Measurements from ENCODE around the gene DCST1.
A peak's percentile ranks its signal among the peaks of the same experiment; 100 is the strongest.
"Not testable (repeated sequence)": the region's sequence is repeated elsewhere in the genome, so short reads cannot be mapped to it uniquely, and the experiment has no call there.

DCST1 gene, protein sequence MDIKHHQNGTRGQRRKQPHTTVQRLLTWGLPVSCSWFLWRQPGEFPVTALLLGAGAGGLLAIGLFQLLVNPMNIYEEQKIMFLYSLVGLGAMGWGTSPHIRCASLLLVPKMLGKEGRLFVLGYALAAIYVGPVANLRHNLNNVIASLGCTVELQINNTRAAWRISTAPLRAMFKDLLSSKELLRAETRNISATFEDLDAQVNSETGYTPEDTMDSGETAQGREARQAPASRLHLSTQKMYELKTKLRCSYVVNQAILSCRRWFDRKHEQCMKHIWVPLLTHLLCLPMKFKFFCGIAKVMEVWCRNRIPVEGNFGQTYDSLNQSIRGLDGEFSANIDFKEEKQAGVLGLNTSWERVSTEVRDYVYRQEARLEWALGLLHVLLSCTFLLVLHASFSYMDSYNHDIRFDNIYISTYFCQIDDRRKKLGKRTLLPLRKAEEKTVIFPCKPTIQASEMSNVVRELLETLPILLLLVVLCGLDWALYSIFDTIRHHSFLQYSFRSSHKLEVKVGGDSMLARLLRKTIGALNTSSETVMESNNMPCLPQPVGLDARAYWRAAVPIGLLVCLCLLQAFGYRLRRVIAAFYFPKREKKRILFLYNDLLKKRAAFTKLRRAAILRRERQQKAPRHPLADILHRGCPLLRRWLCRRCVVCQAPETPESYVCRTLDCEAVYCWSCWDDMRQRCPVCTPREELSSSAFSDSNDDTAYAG

DNA sequence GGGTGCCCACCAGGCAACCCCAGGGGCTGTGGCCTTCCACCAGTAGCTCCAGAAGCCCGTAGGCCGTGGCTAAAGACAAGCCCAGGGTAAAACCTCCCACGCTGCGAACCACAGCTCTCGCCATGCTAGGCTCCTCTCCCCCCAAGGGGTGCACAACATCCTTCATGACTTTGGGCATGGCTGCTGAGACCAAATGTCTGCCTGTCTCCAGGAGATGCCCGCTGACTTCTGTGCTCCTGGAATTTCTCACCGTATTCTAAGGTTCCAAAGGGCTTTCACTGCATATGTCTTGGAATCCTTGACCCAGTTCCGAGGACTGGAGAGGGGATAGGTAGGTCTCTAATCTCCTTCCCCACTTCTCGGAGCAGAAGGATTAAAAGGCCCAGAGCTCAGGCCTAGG, at the start of gene DCST1, which contains the start of gene DCST2:
Gene DCST1 (plus strand): TSS at position 301 of the 400 bp plus-strand sequence. CDS start 213 bp downstream, outside the sequence.
Gene DCST2 (minus strand): TSS at position 258 of the 400 bp plus-strand sequence. CDS start 80 bp downstream, at position 178.
- no peak for DNase-seq

DNA sequence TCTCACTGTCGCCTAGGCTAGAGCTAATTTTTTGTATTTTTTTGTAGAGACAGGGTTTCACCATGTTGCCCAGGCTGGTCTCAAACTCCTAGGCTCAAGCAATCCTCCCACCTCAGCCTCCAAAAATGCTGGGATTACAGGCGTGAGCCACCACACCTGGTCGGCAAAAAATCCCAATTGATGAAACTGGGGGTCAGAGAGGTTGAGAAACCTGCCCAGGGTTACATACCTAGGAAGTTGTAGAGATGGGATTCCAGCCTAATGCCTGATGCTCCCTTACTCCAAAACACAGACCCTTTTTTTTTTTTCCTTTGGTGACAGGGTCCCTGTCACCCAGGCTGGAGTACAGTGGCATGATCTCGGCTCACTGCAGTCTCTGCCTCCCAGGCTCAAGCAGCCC, 46.9 kb upstream of the DCST1 start:
- DNase-seq, result not testable (repeated sequence)

DNA sequence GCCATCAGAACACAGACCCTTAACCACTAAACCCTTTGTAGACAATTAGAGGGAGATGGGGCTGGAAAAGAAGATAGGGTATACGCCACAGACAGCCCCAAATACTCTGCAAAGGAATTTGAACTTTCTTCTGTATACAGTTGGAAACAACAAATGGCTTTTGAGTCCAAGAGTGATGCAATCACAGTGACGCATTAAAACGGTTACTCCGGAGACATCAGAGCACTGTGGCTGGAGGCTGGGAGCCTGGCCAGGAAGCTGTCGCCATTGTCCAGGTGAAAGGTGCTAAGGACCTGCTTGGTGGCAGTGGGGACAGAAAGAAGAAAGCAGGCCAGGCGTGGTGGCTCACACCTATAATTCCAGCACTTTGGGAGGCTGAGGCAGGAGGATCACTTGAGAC, 46.3 kb upstream of the DCST1 start:
- no peak for DNase-seq

DNA sequence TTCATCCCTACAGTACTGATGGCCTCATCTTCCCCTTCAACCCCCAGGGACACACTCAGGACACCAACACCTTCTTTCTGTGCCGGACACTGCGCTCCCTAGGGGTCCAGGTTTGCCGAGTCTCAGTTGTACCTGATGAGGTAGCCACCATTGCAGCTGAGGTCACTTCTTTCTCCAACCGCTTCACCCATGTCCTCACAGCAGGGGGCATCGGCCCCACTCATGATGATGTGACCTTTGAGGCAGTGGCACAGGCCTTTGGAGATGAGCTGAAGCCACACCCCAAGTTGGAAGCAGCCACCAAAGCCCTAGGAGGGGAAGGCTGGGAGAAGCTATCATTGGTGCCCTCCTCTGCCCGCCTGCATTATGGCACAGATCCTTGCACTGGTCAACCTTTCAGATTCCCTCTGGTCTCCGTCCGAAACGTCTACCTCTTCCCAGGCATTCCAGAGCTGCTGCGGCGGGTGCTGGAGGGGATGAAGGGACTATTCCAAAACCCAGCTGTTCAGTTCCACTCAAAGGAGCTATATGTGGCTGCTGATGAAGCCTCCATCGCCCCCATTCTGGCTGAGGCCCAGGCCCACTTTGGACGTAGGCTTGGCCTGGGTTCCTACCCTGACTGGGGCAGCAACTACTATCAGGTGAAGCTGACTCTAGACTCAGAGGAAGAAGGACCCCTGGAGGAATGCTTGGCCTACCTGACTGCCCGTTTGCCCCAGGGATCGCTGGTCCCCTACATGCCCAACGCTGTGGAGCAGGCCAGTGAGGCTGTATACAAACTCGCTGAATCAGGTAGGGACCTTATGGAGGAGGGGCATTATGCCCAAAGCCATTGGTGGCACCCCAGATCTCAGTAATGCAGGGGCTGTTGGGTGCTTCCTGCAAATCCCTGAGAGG, 45.3 kb upstream of the DCST1 start:
- DNase-seq, result no peak

DNA sequence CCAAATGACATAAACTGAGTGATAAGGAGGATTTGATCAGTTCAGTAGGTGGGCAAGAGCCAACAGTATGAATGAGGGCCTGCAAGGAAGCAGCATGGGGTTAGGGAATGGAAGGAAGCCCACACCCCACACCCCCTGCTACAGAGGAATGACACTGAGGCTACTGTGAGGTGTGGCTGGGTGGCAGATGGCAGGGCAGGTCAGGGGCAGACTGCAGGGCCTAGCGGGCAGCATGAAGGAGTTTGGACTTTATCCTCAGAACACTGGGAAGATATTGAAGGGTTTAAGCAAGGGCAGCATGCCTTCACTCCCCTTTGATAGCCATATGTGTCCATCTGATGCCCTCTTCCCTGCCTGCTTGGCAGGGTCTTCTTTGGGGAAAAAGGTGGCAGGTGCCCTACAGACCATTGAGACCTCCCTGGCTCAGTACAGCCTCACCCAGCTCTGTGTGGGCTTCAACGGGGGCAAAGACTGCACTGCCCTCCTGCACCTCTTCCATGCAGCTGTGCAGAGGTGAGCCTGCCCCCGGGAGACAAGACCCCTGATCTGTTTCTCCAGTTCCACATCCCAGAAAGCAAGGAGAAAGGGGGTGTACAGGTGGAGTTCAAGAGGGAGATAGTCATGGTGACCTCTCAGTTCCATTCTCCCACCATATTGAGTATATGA, 44.3 kb upstream of the DCST1 start:
- no peak for DNase-seq

DNA sequence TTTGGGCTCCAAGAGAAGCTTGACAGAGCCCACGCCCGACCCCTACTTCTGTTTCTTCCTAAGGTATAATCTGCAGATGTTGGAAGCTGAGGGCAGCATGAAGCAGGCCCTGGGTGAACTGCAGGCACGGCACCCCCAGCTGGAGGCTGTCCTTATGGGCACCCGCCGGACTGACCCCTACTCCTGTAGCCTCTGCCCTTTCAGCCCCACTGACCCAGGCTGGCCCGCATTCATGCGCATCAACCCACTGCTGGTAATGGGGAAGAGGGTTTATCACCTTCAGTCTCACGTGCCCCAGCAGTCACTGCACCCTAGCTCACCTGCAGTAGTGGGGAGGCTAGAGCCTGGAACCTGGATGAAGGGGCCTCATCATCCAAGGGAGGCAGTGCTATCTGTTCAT, 43.3 kb upstream of the DCST1 start:
- no peak for DNase-seq

DNA sequence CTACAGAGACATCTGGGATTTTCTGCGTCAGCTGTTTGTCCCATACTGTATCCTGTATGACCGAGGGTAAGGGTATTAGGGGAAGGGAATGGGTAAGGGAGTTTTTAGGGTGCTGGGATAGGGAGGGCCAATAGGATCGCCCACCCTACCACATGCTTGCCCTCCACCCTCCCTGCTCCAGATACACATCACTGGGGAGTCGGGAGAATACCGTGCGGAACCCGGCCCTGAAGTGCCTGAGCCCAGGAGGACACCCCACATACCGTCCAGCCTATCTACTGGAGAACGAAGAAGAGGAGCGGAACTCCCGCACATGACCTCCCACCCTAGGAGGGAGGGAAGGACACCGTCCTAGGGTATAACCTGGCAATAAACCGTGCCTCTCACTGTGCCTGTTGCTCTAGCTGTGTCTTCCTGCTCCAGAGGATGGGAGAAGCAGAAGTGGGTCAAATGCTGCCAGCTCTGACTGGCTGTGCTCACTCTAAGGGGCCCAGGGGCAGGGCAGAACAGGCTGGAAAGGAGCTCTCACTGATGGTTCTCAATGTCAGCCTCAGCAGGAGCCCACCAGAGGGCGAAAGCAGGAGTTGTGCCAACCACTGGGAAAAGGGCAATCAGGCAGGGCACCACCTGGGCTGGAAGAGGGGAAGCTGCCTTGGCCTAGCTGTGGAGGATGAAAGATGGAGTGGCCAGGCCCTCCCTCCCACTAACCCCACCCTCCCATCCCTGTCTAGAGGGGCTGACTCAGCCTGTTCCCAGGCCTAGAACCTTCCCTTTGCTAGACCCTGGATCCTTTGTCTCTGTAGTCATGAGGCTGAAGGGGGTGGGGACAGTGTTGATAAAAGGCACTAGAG, 40.7 kb upstream of the DCST1 start:
- DNase-seq, result peak; percentile 61

DNA sequence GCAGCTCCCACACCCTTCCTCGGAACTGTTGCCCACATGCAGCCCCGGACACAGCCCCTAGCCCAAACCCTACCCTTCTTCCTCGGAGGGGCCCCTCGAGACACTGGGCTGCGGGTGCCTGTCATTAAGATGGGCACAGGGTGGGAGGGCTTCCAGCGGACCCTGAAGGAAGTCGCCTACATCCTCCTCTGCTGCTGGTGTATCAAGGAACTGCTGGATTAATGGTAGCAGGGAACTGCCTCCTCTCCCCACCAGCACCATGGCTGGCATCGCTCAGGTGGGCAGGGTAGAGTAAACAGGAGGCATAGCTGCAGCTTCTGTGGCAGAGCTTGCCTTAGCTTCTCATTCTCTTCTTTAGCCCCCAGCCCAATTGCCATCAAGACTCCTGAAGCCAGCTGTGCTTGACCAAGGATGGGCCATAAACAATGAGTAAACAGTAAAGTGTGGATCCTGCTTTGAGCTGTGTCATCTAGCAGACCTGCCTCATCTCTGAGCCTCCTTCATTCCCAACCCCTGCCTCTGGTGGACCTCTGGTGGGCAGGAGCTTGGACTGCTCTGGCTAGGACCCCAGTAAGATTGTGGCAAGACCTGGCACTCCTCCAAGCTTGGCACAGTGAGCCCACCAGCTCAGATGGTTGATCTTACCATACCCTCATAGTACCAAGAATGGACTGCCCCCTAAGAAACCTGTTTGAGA, 39.9 kb upstream of the DCST1 start, which contains the start of gene LENEP:
Gene LENEP (plus strand): TSS at position 15 of the 697 bp plus-strand sequence. CDS start 22 bp downstream, at position 37.
- no peak for DNase-seq

DNA sequence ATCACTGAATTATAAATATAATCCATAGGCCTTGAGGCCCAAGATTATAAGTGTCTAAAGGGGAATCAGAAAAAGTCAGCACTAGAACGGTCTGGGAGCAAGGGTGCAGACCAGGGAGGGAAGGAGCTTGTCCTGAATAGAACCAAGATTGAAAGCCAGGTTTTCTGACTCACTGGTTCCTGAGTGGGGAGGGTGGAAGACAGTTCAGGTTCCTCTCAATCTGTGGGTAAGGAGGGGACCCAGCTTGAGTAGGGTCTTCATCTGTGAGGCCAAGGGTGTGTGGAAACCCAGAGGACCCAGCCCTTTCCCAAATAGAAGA, 39.4 kb upstream of the DCST1 start:
- DNase-seq, result no peak

DNA sequence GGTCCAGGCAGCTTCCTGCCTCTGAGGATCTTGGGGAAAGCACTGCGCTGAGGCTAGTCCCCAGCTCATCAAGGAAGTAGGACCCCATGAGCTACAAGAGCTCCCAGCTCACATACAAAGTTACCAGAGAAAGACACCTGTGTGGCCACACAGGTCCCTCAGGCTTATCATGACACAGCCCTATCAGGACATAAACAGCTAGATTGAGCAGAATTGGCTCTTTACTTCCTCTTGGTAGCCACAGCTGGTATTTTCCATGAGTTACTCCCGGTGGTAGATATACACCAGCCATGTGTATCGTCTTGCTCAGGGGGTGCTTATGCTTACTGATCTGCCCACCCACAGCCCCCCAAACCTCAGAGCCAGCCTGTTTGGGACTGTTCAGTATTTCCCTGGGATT, 39.0 kb upstream of the DCST1 start:
- DNase-seq, result no peak

DNA sequence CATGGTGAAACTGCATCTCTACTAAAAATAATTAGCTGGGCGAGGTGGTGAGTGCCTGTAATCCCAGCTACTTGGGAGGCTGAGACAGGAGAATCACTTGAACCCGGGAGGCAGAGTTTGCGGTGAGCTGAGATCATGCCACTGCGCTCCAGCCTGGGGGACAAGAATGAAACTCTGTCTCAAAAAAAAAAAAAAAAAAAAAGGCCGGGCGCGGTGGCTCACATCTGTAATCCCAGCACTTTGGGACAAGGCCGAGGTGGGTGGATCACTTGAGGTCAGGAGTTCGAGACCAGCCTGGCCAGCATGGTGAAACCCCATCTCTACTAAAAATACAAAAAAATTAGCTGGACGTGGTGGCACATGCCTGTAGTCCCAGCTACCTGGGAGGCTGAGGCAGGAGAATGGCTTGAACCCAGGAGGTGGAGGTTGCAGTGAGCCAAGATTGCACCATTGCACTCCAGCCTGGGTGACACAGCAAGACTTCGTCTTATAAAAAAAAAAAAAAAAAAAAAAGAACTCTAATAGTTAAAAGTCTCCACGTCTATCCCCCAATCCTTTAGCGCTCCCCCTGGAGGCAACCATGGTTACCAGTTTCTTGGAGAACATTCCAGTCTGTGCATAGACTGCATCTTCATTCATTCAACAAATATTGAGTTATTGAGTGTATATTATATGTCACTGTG, 38.2 kb upstream of the DCST1 start:
- not testable (repeated sequence) for DNase-seq

DNA sequence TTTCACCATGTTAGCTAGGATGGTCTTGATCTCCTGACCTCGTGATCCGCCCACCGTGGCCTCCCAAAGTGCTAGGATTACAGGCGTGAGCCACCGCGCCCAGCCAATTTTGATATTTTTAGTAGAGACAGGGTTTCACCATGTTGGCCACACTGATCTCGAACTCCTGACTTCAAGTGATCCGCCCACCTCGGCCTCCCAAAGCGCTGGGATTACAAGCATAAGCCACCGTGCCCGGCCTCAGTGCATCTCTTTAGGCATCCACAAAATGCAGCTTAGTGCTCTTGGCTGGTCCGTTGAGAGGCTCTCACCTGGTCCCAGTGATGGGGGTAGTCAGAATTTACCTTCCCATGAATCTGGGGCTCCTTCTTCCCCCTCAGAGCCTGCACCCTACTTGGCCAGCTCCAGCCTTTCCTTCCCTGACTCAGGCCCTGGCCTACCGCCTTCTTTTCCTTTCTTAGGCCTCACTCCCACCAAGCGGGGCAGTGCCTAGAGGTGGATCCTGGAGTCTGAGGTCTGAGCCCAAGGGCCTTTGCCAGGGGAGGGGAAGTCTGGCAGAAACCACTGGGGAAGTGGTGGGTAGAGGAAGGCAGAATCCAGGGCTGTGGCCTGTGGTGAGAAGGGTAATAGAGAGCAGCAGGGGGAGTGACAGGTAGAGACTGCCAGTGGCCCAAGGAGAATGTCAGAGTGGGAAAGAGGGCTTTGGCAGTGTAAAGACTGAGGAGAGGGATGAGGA, 36.5 kb upstream of the DCST1 start:
- no peak for DNase-seq

DNA sequence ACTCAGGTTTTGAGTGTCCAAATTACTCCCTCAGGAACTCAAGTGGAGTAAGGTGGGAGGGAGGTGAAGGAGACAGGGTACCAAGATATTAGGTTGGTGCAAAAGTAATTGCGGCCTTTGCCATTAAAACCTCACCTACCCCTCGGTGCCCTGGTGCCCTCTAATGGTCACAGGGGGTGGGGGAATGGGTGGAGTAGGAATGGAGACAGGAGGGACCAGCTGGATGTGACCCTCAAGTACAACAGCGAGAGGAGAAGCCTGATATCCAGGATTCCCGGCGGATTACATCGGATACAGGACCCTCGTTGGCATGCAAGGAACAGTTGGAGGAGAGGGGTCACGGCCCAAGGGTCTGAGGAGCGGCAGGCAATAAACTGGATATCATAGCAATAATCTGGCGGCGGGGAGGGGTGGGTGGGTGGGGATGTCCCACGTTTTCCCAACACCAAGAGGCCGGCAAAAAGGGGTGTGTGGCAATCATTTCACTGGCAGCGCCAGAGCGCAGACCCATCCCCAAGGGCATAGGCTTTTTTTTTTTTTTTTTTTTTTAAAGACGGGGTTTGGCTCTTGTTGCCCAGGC, 35.3 kb upstream of the DCST1 start:
- no peak for DNase-seq

DNA sequence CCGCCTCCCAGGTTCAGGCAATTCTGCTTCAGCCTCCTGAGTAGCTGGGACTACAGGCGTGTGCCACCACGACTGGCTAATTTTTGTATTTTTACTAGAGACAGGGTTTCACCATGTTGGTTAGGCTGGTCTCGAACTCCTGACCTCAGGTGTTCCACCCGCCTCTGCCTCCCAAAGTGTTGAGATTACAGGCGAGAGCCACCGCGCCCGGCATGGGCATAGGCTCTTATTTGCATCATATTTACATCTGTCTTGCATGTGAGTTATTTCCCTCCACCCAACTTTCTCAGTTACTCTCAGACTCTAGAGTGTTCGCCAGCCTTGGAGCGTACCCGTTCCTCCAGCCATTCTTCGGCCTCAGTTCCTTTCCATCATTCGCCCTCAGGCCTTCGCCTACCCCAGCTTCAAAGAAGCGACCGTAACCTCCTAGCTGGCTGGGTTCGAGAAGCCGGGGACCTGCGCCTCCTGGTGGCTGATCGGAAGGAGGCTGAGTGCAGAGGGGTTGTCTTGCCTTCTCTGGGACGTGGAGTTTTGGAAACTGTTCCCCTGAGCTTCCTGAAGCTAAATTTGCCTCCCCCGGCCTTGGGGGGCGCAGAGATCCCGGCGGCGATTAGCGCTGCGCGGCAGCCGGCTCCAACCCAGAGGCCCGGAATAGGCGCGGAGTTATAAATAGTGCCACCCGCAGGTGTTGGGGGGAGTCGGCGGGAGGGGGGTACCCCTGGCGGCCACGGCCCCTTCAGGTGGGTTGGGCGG, 34.6 kb upstream of the DCST1 start:
- peak; percentile 87 for DNase-seq

DNA sequence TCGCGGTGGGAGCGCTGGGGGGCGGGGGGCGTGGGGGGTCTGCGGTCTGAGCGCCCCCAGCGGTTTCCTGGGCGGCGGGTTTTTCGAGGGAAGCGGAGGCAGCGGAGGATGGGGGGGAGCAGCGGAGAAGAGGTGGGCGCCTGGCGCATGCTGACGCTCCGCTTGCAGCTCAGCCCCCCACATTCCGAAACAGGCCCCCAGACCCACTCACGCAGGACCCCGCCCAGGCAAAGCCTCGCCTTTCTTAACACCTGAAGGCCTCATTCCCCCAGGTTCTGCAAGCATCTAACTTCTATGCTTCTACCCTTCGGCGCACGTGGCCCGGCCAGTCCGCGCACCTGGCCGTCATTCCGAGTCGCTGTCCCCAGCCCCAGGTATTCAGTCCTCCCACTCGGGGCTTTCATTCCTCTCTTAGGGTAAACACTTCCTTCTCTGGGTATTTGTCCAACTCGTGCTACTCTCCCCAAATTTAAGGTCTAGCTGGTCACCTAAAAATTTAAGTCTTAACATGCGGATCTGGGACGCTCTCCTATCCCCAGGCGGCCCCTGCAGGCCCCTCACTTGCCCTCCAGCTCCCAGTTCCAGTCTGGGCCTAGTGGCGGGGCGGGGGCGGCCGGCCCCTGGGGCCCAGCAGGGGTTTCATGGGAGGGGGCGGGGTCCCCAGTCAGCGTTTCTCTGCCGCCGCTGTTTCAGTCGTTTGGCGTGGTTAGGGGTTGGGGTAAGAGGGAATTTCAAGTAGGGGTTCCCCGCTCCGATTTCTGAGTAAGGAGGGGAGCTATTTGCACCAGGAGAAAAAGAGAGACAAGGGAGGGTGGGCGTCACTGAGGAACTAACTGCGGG, 33.8 kb upstream of the DCST1 start:
- peak; percentile 72 for DNase-seq

DNA sequence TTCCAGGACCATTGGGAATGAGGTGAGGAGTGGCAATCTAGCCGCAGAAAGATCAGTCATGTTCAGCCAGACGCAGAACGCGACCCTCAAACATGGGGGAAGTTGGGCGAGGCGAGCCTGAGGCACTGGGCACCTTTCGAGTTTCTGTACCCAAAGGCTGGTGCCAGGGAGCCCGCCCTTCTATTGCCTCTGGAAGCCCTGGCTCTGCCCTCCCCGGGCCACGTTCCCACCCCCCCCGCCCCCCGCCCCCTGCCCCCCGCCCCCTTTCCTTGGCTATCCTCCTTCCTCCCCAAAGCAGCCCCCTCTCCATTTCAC, 33.3 kb upstream of the DCST1 start:
- no peak for DNase-seq

DNA sequence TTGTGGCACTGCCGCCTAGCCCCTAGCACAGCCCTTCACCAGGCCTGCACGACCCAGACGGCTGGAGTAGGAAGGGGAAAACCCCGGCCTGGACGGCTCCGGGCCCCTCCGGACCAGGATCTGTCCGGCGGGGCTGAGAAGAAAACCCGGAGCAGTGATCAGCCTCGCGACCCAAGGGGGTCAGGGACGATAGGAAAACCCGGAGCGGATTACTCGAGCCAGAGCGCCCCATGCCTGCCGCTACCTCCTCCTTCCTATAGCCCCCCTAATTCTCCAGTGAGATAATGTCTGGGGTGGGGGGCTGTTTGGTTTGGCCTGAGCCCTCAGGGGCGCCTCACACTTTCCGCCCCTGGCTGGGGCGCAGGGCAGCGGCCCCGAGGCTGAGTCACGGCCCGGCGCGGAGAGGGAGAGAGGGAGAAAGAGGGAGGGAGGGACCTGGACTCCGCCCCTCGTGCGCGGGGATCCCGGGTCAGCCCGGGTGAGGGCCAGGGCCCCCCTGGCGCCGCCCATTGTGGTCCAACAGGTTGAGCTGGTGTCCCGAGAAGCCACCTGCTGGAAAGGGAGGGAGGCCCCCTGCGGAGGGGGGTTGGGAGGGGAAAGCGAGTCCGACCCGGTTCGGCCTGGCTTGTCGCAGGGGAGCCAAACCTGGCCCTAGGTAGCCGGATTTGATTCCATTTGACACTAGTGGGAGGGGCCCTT, 32.7 kb upstream of the DCST1 start:
- DNase-seq, result peak; percentile 99

Measured in retina (tissue), 1 donor.